D721Med (cell line): Measurements from ENCODE around the gene SNX12.
"Not testable (repeated sequence)": the region's sequence is repeated elsewhere in the genome, so short reads cannot be mapped to it uniquely, and the experiment has no call there.

ENCODE experiments used
- DNase-seq: peaks from one replicate; pipeline ENCODE4 v3.0.0; 2011; ENCODE audit warnings: low spot score; ENCODE audit not compliant: insufficient read length
- FAIRE-seq: peaks from 2 replicates; lab custom pipeline; 2011; peaks lifted over from hg19 to GRCh38; lab: Jason Lieb, UNC
- CTCF ChIP-seq: IDR thresholded peaks from 2 replicates; pipeline ENCODE4 v1.5.1; 2012; ENCODE audit warnings: mild to moderate bottlenecking, control low read depth; ENCODE audit not compliant: insufficient read depth; ENCODE audit errors: missing control alignments

Gene SNX12

GRCh38 chrX:71067089-71067488 is 1.0 kb downstream of the SNX12 start:
- FAIRE-seq (no peak), DNase-seq (no peak)
- no peak for TF ChIP-seq CTCF

GRCh38 chrX:71060127-71060526 is 8.0 kb downstream of the SNX12 start:
- no peak for TF ChIP-seq CTCF
- DNase-seq = no peak
- FAIRE-seq = no peak

GRCh38 chrX:71057848-71058530 is 10.1 kb downstream of the SNX12 start:
- TF ChIP-seq CTCF = no peak
- DNase-seq (no peak), FAIRE-seq (no peak)

GRCh38 chrX:71056867-71057266 is 11.3 kb downstream of the SNX12 start:
- DNase-seq (no peak), FAIRE-seq (no peak)
- TF ChIP-seq CTCF = no peak

- TF ChIP-seq CTCF = no peak
- no peak for FAIRE-seq
These were observed 14.9 kb downstream of the SNX12 start for GRCh38 chrX:71053217-71053621.

GRCh38 chrX:71052721-71053120 is 15.4 kb downstream of the SNX12 start:
- DNase-seq (no peak), FAIRE-seq (no peak)
- TF ChIP-seq CTCF = no peak

More at GRCh38 chrX:71053217-71053621, 14.9 kb downstream of the SNX12 start:
- DNase-seq = no peak

- not testable (repeated sequence) for FAIRE-seq, DNase-seq
These were observed 20.2 kb downstream of the SNX12 start for GRCh38 chrX:71047891-71048290.
